Measurements from ENCODE around the gene MYOD1.

MYOD1 gene

DNA sequence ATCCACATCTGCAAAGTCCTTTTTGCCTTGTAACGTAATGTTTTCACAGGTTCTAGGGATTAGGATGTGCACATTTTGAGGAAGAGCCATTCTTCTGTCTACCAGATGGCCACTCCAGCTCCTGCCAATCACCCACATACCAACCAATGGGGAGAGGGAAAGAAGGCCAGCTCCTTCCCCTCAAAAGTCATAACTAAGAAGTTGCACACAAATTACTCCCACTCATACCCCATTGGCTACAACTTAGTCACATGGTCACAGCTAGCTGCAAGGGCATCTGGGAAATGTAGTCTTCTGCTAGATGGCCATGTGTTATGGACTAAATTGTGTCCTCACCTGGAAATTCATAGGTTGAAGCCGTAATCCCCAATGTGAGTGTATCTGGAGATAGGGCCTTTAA, 15.4 kb upstream of the MYOD1 start:
- DNase-seq: no peak

DNA sequence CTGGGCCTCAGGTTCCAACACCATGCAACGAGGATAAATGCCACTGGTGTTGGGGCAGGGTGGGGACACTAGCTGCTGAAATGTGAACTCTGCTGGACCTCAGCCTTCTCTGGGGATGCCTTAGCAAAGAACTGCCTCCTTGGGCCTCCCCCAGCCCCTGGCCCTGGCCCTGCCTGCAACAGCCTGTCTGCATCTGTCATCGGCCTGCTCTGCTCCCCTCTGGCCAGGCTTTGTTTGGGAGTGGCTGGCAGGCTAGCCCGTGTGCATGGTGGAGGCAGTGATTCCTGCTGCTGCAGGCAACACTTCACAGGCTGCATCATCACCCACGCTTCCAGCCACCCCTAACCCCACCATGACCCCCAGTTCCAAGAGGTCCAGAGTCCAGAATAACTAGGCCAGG, 11.5 kb upstream of the MYOD1 start:
- no peak for DNase-seq

DNA sequence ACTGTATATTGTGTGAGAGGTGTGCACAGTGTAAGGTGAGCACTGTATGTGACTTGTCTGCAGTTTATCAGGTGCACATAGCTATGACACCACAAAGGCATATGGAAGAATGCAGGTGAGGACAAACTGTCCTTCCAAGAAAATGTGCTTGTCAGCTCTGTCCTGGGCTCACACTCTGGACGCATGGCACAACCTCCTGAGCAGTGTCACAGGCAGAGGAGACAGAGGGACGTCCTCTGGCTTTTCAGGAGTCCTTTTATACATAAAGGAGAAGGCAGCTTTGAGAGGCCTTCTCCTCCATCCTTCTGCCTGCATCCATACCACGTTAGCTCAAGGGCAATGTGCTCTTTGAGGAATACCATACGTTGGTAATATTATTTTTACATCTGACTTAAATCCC, 7.5 kb upstream of the MYOD1 start:
- no peak for DNase-seq

DNA sequence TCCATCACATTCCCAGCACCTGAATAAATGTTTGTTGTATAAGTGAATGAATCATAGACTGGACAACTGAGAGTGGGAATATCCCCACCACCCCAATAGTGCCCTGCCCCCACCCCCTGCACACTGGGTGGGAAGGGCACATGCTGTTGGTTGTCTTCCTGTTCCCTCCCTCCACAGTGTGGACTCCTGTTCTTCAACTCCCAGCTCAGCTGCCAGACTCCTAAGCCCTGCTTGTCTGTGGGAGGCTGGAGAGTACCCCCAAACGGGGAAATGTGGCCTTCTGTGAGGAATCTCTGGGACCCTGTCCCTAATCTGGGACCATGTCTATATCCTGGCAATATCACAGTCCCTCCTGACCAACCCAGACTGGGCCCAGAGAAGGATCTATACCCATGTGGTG, 5.5 kb upstream of the MYOD1 start:
- DNase-seq: no peak

DNA sequence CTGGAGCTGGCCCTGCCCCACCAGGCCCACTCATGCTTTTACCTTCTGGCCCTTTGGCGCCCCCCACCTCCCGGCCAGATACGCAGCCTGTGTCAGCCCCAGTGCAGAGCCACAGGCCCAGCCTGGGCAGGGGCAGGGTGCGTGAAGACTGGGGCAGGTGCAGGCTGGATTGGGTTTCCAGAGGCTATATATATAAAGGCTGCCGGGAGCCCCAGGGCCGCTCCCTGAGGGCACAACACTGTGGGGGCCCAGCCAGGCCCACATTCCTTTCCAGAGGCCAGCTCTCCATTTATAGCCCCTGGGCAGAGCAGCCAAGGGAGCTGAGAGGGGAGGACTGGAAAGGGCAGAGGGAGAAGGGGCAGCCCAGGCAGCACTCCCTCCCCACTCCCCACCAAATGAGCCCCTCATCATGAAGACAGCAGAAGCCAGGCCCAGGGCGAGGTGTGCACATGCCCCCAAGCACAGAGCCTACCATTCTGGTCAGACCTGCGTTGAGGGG, 5.0 kb upstream of the MYOD1 start:
- no peak for DNase-seq

DNA sequence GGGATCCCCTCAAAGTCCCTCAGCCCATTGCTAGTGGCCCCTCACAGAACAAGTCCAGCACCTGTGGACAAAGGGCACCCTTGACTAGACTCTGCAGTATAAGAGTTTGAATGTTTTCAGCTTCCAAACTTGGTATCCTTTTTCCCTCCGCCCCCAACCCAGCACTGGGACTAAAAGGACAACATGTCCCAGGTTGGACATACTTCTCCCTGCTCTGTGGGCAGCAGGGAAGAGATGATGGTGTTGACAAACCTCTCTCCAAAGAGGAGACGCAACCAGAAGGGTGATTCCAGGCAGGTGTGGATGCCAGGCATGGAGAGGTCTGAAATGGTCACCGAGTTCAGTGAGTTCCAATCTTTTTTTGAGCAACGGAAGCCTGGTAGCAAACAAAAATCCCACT, 4.5 kb upstream of the MYOD1 start:
- no peak for DNase-seq

DNA sequence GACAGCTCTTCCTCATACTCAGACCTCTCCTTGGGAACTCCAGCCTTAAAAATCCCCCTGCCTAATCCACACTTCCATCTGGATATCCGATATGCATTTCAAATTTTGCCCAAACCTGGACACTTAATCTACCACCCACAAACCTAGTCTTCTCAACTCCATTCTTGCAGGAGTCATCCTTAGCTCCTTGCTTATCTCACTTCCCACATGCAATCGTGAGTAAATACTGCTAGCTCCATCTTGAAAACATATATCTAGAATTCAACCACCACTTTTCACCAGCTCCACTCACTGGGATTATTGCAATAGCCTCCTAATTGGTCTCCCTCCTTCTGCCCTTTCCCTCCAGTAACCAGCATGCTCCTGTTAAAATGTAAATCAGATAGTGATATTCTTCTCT, 2.6 kb upstream of the MYOD1 start:
- DNase-seq: no peak

DNA sequence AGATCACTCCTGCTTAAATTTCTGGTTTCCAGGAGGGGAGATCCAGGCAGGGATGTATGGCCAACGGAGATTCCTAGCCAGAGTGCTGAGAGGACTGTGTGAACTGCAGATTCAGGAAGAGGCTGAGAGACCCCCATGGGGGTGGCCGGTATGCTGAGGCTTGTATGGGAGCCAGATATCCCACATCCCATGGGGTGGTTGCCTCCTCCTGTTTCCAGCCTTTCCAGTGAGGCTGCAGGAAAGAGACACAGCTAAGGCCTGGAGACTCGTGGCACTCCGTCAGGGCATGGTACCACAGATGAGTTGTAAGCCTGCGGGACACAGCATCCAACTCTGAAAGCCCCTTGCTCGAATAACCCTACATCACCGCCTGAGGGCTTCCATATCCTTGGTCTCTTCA, 1.4 kb upstream of the MYOD1 start:
- DNase-seq: no peak

DNA sequence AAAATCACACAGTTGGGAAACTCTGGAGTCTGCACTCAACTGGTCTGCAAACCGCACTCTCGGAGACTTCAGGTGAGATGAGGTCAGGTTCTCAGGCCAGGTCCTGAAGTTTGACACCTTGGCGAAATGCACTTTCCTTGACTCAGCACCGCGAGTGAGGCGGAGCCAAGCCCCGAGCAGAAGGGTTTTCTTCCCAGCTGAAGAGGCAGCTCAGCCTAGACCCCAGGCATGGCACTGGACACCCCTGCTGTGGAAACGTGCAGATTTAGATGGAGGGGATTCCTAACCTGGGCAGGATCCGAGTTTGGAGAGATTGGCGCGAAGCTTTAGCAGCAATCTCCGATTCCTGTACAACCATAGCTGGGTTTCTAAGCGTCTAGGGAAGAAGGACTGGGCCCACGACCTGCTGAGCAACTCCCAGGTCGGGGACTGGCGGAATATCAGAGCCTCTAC, 835 bp upstream of the MYOD1 start:
- DNase-seq: no peak

DNA sequence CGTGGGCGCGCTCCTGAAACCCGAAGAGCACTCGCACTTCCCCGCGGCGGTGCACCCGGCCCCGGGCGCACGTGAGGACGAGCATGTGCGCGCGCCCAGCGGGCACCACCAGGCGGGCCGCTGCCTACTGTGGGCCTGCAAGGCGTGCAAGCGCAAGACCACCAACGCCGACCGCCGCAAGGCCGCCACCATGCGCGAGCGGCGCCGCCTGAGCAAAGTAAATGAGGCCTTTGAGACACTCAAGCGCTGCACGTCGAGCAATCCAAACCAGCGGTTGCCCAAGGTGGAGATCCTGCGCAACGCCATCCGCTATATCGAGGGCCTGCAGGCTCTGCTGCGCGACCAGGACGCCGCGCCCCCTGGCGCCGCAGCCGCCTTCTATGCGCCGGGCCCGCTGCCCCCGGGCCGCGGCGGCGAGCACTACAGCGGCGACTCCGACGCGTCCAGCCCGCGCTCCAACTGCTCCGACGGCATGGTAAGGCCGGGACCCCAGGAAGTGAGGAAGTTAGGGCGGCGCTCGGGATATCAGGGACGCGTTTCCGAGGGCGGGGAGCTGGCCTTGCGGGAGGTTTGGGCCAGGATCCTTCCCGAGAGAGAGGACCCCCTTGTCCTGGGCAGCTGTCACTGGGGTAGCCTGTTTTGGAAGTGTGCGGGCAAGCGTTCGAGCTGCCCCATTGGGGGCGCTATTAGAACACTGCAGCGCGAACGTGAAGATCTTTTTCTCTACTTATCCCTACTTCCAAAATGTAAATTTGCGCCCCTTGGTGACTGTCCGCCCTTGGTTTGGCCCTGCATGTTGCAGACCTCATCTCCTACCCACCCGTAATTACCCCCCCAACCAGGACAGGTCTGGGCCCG, 796 bp downstream of the MYOD1 start:
- no peak for DNase-seq

DNA sequence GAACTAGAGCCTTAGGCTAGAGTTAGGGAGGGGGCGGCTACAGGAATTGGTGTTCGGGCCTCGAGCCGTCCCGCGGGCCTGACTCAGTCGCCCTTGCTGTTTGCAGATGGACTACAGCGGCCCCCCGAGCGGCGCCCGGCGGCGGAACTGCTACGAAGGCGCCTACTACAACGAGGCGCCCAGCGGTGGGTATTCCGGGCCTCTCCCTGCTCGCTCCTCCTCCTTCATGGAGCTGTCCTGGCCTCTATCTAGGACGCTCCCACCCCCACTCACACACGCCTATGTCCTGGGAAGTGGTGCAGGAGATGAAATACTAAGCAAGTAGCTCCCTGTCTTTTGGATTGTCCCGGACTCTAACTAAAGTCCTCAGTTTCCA, 1.4 kb downstream of the MYOD1 start:
- DNase-seq: no peak

DNA sequence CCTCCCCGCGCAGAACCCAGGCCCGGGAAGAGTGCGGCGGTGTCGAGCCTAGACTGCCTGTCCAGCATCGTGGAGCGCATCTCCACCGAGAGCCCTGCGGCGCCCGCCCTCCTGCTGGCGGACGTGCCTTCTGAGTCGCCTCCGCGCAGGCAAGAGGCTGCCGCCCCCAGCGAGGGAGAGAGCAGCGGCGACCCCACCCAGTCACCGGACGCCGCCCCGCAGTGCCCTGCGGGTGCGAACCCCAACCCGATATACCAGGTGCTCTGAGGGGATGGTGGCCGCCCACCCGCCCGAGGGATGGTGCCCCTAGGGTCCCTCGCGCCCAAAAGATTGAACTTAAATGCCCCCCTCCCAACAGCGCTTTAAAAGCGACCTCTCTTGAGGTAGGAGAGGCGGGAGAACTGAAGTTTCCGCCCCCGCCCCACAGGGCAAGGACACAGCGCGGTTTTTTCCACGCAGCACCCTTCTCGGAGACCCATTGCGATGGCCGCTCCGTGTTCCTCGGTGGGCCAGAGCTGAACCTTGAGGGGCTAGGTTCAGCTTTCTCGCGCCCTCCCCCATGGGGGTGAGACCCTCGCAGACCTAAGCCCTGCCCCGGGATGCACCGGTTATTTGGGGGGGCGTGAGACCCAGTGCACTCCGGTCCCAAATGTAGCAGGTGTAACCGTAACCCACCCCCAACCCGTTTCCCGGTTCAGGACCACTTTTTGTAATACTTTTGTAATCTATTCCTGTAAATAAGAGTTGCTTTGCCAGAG, 2.0 kb downstream of the MYOD1 start:
- no peak for DNase-seq

DNA sequence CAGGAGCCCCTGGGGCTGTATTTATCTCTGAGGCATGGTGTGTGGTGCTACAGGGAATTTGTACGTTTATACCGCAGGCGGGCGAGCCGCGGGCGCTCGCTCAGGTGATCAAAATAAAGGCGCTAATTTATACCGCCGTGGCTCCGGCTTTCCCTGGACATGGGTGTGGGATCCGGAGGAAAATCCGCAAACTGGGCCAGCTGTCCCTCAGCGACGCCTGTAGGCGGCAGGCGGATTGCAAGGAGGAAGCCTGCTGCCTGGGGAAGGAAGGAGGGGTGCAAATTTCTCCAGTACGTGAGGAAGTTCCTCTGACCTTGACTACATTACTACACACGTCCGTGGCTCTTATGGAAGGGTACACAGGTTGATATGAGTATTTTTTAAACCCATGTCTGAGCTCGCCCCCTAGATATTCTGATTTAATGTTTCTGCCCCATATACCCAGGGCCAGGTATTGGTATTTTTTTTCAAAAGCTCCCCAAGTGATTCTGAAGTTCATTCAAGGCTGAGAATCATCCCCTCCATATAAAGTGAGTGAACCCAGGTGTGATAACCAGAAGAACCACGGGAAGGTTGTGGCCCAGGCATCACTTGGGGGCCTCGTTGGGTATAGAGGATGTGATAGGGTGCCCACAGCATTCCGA, 2.8 kb downstream of the MYOD1 start:
- no peak for DNase-seq

DNA sequence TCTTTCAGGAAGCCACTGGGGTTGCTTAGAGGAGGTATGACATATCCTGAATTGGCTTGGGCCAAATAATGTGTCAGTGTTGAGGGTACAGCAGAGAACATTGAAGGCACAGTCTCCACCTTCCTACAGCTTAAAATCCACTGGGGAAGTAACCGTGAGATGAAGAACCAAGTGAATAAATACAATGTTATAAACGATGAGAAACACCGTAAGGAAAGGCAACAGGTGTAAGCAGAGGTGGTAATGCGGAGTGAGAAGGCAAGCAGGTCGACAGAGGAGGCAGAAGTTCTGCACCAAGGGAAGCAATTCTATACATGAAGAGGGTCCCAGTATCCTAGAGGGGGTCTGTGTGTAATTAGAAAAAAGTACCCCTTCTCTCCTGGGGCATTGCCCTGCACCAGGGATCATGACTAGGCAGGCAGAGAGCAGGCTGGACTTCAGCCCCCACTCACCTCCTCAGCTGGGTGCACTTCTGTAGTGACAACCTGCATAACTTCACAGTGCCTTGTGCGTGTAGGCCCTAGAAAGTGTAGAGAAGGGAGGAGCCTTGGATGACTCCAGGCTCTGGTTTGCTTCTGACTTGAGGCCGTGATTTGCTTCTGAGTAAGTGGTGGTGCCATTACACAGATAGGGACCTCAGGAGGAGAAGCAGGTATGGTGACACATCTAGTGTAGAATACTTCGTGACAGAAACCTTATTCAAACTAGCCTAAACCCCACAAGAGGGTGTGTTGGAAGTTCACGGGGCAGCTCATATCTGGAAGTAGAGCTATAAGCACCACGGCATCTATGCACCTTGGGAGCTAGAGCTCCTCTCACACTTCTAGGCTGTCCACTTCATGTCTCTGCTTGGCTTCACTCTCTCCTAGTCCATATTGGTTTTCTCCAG, 4.9 kb downstream of the MYOD1 start:
- no peak for DNase-seq

DNA sequence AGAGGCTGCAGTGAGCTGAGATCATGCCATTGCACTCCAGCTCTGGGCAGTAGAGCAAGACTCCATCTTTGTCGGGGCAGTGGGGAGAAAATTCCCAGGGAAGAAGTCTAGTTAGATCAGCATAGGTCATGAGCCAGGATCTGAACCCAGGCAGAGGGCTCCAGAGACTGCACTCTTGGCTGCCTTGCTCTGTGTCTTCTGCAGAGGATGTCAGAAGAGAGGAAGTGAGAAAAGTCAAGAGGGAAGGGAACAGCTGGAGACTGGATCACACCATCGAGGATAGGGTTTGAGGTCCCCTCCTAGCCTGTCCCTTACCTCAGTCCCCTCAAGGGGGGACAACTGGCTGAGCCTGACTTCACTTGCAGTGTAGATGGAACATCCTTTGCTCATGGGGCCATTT, 5.8 kb downstream of the MYOD1 start:
- no peak for DNase-seq

DNA sequence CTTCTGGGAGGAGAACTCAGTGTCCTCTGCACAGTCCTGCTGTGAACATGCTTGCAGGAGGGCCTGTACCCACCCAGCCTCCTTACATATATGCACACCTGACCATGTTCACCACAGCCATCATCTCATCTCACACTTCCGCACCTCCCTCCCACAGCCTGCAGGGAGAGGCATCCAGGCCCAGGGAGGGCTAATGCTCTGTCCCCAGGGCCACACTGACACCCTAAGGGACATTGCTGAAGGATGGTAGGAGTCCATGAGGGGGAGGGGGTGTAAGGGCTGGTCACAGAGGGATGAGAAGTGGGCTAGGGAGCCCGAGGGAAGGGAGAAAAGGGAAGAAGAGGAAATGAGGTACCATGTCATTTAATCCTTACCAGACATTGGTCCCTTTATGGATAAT, 10.8 kb downstream of the MYOD1 start:
- DNase-seq: no peak

DNA sequence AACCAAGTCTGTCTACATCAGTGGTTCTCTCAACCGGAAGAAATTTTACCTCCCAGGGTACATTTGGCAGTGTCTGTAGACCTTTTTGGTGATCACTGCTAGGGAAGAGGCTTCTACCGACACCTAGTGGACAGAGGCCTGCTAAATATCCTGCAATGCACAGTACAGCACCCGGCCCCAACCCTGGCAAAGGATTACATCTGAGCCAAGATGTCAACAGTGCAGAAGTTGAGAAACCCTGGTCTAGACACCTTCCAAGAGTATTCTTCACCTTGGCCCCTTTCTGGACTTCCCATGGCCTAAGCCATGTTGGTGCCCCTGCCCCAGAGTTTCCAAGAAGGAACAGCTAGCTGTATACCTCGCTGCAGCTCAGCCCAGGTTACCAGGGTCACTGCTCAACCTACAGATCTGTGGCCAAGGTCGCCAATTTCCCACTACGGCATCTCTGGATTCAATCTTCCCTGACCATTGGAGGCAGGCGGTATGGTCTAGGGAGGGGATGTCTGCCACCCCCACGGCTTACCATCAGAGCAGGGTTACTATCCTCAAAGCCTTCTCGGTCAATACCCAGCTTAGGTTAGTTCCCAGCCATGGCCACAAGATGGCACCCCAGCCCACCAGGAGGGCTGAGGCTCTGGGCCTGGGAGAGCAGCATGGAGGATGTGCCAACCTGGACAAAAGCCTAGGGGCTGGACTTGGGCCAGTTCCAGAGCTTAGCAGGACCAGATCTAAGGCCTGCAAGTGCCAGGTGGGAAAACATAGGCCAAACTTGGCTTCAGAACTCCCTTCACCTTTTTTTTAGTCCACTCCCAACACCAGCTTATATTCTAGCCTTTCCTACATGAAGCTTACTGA, 11.5 kb downstream of the MYOD1 start:
- no peak for DNase-seq

DNA sequence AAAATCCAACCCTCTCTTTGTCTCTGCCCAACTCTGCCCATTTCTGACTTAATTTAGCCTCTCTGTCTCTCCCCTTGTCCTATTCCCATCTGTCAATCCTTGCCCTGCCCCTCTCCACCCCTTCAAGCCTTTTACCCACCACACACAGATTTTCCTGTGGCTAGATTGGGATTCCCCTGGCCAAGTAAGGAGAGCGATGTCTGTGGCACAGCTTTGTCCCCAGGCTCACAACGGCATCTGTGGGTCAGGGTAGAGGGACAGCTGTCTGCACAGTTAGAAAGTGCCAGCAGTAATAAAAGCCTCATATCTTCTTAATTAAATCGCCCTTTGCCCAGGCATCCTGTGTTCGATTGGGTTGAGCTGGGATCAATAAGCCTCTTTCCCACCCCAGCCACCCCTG, 13.9 kb downstream of the MYOD1 start:
- no peak for DNase-seq

DNA sequence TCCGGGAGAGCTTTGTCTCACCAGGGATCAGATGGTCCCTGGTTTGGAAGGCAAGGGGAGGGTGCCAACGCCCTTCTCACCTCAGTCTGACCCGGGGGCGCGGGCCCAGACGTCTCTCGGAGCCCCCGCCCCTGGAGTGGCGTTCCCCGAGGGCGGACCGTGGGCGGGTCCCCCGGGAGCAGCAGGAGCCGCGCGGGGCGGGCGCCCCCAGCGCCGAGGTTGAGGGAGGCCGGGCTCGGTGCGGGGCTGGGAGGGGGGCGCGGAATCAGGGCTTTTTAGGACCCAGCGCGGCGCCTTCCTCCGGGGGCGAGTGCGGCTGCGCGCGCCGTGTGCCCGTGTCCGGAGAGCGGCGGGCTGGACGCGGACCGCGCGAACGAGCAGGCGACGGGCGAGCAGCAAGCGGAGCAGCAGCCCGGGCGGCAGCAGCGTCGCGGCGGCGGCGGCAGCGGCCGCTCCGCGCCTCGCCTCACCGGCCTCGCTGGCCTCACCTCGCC, 15.1 kb downstream of the MYOD1 start, which contains the start of gene KCNC1:
Gene KCNC1, plus strand, starts transcription at position 364 of the 494 bp plus-strand sequence. CDS start 1,222 bp downstream, outside the sequence.
- no peak for DNase-seq

DNA sequence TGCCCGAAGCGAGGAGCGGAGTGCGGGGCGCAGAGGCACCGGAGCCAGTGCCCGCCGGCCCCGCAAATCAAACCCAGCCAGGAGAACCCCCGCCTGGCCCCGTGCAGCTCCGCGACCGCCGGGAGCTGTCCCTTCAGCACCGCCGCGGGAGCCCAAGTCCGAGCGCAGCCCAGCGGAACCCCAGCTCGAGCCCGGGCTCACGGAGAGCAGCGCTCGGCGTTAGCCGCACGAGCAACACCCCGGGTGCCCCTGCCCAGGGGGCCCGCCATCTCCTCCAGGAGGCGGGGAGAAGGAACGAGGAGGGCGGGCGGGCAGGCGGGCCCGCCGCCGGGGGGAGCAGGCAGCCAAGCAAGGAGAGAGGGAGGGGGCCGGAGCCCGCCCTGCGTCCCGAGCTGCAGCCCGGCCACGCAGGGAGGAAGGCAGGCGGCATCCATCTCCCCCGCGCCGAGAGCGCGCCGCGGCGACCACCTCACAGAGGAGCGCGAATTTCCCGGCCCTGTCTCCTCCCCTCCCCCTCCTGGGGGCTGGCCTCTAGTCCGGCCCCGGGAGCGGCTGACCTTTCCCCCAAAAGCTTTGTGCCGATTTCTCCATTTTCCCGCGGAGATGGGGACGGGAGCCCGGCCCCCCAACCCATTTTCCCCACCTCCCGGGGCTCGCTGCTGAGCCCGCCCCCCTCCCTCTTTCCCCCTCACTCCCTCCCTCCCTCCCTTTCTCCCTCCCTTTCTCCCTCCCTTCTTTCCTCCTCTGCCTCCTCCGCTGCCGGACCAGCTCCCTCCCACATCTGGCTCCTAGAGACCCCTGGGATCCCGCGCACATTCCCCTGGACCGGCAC, 15.8 kb downstream of the MYOD1 start:
- no peak for DNase-seq

Data from cortex of kidney (tissue), 1 donor.